T follicular helper cell (primary cell): ENCODE results near the gene CEBPZ.
"Not testable (repeated sequence)": the region's sequence is repeated elsewhere in the genome, so short reads cannot be mapped to it uniquely, and the experiment has no call there.

Experiments used
- DNase-seq: peaks from one replicate; pipeline ENCODE4 v3.0.0-alpha.2; 2020; ENCODE audit warnings: low read depth

CEBPZ gene

DNA sequence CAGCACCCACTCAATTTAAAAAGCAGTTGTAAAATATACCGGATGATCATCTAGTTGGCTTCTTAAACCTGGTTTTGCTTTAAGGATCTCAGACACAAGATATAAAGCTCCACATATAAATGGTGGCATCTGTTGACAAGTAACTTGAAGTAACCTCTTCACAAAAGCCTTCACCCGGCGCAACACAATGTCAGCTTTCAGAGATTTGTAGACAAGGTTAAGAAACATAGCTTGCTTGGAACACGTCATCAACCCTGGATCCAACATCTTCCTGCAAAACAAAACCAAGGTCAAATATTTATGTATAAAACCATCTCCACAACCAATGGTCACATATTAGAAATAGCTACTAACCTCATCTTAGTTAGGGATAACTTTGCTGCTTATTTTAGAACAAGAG lies 8.3 kb downstream of the CEBPZ start:
- DNase-seq: no peak

DNA sequence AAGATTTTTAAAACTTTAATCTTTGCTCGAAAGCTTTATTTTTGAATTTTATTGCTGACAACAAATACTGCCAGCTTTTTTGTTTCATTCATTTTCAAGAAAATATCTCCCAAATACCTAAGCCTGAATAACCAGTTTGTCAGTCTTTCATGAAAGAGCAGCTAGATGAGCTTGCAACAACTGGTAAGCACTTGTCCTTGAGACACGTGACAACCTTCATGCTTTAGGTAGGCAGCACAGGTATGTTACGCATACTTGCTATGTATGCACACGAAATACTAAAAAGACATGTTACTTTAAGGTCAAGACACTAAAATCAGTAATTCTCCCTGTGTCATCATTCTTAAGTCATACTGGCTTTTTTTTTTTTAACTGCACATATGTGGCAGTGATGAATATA lies 12.3 kb downstream of the CEBPZ start:
- DNase-seq: no peak

DNA sequence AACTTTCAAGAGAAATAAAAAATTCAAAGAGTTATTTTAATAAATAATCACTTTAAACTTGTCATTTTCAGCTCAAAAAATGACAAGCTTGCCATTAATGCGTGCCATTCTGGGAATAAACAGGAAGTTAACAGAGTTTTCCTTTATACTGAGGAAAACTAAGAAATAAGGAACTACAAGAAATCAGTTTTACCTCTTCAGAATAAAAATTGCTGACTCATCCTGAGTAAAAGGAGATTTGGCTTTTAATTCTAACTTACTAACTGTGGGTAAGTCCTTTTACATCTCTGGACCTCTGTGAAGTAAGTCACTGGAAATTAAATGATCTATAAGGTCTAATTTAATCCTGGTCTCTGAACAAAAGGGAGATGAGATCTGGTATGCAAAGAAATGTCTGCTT lies 16.1 kb downstream of the CEBPZ start:
- no peak for DNase-seq

DNA sequence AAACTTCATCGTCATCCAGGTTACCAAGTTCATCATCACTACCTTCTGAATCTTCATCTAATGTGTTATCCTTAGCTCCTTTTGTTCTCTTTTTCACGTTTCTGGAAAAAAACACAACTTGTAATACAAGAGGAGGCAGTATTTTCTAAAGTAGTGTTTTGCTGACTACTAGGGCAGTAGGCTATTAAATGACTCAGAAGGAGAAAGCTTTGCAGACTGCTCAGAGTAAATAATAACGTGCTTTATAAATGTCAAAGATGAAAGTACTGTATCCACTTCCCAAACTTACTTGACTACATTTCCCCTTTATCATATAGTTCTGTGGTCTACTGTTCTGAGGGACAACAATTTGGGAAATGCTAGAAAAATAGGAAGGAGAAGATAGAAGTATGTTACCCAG lies 19.5 kb downstream of the CEBPZ start:
- no peak for DNase-seq

DNA sequence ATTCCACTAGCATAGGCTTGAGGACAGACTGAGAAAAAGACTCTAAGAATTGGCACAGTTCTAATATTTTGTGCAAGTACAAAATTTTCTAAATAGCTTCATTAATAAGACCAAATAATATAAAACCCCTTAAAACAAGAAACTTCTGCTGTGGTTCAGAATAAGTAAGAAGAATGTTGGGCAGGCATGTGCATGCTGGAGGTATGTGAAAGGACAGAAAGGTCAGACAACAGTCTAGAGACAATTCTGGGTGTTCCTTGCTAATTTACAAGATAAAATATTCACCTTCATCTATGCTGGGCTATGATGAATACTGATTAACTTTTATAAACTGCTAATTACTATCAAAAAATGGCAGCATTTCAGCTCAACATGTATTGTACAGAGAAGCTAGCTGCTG lies 20.2 kb downstream of the CEBPZ start:
- no peak for DNase-seq

DNA sequence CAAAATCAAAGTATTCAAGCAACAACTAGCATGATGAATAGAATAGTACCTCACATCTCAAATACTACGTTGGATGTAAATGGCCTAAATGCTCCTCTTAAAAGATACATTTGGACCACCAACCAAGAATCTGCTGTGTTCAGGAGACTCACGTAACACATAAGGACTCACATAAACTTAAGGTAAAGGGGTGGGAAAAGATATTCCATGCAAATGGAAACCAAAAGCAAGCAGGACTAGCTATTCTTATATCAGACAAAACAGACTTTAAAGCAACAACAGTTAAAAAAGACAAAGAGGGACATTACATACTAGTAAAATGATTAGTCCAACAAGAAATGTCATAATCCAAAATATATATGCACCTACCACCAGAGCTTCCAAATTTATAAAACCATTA lies 24.6 kb downstream of the CEBPZ start:
- not testable (repeated sequence) for DNase-seq

DNA sequence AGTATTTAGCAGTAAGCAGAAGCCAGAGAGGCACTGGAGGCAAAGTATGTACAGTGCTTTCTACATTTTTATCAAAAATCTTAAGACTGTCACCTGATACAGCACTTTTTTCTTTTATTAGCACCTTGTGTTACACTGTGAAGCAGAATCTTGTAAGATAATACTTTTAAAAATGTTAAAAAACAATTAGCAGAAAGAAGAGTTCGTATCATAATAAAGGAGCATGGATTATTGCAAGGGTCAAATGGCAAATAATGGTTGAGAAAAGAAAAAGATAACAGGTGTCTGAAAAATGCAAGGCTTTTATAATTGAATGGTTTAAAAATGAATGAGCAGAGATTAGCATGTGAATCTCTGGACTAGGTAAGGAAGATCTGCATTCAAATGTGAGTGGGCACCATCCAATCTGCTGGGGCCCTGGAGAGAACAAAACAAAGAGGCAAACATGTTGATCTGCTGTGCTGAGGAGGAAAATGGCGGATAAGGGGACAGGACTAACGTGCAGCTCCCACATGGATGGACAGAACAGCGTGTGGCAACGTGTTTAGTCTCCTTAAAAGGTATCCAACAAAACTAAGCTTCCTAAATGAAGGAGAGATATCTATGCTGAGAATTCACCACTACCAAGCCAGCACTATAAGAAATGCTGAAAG lies 25.6 kb downstream of the CEBPZ start:
- DNase-seq: no peak

DNA sequence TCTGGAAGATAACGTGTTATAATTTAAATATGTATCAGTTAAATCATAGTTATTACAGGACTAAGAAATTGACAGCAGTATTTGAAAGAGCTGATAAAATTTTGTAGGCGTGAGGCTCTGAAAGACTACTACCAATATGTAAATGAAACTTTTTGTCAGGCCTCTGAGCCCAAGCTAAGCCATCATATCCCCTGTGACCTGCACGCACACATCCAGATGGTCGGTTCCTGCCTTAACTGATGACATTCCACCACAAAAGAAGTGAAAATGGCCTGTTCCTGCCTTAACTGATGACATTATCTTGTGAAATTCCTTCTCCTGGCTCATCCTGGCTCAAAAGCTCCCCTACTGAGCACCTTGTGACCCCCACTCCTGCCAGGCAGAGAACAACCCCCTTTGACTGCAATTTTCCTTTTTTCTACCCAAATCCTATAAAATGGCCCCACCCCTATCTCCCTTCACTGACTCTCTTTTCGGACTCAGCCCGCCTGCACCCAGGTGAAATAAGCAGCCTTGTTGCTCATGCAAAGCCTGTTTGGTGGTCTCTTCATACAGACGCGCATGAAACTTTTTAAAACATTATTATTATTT lies 26.2 kb downstream of the CEBPZ start:
- DNase-seq: not testable (repeated sequence)

DNA sequence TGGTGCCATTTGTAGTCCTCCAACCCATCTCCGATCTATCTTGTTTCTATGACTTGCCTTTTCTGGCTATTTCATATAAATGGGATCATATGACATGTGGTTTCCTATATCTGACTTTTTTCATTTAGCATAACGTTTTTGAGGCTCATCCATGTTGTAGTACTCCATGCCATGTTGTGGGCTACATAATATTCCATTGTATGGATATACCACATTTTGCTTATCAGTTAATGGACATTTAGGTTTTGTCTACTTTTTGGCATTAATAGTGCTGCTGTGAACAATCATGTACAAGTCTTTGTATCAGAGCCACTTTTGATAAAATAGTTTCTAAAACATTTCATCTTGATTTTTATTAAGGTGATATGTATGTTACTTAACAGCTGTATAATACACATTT lies 27.7 kb downstream of the CEBPZ start:
- no peak for DNase-seq

DNA sequence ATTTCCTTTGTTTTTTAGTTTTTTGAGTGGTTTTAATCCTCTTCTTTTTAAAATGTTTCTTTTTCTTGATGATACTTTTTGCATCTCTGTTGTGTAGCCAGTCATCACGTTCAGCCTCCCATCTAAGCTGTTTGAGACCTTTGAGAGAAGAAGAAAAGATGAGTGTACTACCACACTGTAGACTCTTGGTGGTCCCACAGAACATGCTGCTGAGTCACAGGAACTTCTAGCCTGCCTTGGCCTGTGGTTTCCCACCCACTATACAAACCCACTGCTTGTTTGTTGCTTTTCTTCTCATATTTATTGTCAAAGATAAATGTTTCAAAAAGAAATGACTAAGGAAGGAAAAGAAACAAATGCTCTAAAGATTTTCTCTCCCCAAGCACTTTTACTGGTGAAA lies 29.6 kb downstream of the CEBPZ start:
- DNase-seq: no peak

DNA sequence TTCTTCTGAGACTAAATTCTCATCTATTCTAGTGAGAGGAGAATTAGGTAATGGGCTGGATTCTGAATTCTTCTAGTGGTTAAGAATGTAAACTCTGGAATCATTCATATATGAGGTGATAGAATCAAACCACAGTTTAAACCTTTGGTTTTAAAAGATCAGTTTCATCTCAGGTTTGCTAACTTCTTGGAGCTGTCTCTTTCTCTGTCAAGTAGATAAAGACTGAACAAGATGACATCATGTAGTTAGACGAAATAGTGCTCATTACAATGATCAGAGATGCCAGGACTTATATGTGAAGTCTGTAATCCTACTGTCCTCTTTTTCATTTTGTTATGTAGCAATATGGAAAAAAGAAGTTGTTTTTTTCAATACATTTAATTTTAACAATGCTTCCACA lies 30.2 kb downstream of the CEBPZ start:
- no peak for DNase-seq

DNA sequence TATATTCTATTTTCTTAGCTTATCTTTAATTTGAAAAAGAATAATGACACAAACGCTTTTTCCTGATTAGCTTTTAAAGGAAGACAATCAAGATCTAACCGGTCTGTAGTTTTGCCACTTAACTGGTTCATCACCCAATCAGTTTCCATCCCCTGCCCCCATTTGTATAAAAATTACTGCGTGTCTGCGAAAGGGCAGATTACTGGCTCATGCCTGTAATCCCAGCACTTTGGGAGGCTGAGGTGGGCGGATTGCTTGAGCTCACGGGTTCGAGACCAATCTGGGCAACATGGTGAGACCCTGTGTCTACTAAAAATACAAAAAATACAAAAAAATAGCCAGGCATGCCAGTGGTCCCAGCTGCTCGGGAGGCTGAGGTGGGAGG lies 32.7 kb downstream of the CEBPZ start:
- DNase-seq: no peak

DNA sequence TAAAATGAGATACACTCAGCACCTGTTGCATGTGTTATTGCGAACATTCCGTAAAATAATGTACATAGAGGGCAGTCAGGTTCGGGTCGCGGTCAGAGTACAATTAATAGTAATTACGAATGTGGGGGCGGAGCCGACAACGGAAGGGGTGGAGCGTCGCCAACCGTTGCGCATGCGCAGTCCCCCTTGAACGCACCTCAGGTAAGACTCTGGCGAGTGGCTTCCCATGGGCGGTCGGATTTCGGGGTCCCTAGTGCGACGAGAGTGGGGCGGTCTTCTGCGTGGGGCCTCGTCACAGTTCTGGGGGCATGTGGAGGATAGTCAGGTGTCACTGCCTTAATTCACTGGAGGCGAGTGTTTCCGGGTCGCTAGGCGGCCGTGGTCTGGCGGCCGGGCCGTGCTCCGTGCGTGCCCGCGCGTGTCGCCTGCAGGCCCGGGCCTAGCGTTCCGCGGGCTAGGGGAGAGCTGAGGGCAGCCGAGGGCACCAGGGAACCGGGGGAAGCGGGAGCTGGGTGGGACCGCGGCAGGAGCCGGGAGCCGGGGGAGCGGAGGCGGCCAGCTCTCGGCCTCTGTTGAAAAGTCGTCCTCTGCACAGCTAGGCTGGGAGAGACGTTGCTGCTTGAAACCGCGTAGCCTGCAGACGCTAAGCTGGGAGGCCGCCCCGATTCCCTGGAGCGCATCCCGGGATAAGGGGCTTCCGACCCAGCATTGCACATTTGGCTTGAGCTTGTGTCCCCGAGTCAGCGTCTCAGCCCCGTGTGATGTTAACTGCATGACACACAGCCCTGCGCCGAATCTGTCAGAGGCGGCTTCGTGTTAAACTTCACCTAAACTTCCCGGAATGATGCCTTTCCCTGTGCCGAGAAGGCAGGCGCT lies 34.8 kb downstream of the CEBPZ start, which contains the start of gene CEBPZOS:
CEBPZOS (plus strand) TSS at position 177 of the 876 bp plus-strand sequence. CDS start 3,209 bp downstream, outside the sequence.
- peak; percentile 85 for DNase-seq

DNA sequence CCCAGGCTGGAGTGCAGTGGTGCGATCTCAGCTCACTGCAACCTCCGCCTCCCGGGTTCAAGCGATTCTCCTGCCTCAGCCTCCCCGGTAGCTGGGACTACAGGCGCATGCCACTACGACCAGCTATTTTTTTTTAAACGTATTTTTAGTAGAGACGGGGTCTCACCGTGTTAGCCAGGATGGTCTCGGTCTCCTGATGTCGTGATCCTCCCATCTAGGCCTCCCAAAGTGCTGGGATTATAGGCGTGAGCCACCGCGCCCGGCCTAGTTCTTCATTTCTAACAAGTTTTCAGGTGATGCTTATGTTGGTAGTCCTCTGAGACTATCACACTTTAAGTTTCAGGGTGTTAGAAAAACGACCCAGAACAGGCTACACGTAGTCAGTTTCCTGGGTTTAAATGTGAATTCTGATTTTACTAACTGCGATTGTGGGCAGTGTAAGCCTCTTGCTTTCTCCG lies 35.5 kb downstream of the CEBPZ start:
- not testable (repeated sequence) for DNase-seq

DNA sequence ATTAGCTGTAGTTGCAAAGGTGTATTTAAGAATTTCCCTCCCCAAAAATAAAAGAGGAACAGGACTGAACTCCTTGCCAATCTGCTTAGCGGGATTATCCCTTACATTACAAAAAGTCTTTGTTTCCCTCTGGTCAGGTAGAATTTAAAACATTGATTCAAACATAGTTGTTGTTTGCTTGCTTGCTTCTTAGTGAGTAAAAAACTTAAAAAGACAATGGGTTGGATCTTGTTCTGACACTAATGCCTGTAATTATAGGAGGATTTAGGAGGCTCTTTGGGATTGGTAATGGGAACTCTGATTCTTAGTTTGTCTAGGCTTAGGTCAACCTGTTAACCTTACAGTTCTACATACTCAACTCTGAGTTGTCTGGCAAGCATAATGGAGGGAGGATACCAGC lies 38.8 kb downstream of the CEBPZ start:
- no peak for DNase-seq

DNA sequence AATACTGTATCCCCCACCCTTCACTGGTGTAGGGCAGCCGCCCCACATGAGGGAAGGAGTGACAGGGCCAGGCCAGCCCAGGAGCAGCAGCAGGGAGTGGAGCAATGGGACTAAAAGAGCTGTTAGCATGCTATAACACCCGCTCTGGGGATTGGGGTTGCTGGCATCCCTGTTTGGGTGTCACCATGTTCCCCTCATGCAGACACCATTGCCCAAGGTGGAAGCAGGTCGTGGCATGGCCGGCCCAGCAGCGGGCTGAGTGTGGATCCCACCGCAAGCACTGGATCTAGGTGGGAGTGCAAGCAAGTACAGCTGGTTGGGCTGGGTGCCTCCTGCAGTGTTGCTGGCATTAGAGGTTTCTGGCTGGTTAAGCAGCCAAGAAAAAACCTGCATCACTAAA lies 39.6 kb downstream of the CEBPZ start:
- DNase-seq: no peak

DNA sequence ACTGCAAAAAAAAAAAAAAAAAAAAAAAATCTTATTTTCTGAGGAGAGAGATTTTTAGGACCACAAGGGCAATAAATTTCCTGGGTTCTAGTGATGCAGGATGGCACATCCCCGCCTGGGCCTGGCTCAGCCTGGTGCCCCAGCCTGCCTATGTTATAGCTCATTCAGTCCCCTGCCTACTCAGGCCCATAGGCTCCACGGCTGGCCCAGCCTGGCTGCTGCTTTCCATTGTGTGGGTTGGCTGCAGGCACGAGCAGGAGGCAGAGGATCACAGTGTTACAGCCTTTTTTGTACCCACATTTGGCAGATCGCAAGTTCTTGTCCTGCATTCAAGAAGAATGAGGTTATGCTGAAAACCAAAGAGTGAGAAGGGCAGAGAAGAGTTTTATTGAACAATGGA lies 40.1 kb downstream of the CEBPZ start:
- DNase-seq: no peak

DNA sequence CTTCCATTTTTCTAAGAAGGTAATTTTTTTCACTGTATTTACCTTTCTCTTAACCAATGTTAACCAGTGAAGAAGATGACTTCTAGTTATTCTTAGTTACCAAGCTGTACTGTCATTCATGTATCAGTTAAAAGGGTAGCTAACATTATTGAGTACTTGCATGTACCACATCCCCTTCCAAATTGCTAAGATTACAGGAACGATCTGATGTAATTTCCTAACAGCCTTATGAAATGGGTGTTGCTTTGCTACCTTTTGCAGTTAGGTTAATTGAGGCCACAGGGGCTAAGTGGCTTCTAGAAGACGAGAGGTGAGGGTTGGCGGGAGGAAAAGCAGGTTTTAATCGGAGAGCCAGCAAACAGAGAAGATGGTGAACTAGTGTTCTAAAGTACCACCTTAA lies 41.1 kb downstream of the CEBPZ start:
- no peak for DNase-seq

DNA sequence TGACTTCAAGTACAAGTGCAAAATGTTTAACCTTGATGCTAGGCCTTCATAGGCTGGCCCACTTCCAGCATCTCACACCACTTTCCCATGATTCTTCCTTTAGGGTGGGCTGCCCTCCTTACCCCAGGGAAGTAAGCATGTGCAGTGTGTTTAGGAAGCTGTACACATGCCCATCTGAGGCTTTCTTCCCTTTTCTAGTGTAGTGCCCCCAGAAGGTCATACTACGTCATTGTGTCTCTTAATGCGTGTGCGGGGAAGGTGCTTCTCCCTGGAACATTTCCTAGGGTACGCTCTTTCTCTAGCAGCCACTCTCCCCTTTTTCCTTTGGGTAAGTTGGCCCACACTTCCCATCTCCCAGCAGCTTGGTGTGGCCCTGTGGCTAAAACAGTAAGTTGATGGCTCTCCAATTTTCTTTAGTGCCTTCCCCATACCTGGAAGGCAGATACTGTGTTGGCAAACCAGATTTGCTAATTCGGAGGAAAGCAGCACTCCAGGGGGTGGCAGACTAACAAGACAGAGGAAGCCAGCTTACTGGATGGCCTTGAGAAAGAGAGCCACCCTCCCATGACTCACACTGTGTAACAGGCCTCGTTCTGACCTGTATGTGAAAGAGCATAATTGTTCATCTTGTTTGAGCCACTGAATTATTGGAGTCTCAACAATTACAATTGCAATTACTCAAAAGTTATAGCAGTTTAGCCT lies 41.8 kb downstream of the CEBPZ start:
- DNase-seq: no peak

DNA sequence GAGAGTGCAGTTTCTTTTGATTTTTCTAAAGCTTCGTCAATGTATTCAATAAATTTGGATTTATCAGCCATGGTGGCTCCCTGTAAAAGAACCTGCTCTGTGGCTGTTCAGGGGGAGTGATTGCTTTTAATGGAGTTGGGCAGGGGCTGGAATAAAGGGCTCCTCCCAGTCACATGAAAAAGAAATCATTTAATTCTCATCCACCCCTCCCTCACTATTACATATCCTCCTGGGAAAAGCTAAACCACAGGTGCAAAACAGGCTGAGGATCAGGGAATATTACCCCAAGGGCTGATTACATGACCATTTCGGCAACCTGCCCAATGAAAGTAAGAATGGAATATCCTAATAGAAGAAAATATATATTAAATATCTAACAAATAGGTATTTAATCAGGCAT lies 42.8 kb downstream of the CEBPZ start, which contains the start of gene SULT6B1:
SULT6B1 (minus strand) TSS at position 101 of the 400 bp plus-strand sequence; CDS start at position 71, 30 bp downstream.
- DNase-seq: no peak

DNA sequence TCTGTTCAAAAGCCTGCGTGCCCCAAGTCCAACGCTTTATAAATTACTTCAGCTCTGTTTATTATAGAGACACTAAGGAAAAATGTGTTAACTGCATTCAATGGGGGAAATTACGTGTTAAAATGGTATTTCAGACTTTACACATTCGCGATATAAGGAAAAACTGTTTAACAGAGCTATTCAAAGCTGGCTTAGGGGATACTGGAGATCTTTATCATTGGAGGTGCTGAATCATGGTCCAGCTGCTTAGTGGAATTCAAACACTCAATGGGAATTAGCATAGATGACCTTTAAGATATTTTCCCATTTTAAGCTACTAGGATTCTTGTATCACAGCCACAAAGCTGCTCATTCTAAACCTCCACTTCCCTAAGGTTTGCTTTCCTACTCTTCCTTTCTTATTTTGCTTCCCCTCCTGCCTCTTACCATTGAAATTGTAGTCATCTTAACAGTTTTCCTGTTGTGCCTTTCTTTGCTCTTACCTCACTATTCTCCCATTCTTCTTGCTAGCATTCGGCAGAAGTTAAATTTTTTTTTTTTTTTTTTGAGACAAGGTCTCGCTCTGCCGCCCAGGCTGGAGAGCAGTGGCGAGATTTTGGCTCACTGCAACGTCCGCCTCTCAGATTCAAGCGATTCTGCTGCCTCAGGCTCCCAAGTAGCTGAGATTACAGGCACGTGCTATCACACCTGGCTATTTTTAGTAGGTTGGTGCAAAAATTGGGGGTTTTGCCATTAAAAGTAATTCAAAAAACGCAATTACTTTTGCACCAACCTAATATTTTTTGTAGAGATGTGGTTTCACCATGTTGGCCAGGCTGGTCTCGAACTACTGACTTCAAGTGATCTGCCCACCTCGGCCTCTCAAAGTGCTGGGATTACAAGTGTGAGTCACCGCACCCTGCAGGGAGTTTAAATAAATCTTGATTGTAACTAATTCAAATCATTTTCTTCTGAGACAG lies 49.4 kb downstream of the CEBPZ start:
- DNase-seq: no peak
